ENCODE data around the gene PCDHGA1.

Gene PCDHGA1

DNA sequence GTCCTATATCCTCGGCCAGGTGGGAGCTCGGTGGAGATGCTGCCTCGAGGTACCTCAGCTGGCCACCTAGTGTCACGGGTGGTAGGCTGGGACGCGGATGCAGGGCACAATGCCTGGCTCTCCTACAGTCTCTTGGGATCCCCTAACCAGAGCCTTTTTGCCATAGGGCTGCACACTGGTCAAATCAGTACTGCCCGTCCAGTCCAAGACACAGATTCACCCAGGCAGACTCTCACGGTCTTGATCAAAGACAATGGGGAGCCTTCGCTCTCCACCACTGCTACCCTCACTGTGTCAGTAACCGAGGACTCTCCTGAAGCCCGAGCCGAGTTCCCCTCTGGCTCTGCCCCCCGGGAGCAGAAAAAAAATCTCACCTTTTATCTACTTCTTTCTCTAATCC is 147.5 kb downstream of the PCDHGA1 start:
- DNase-seq (ENCODE audit: insufficient read length, low spot score) (no peak), FAIRE-seq (no peak)
- TF ChIP-seq, protein P1, sequence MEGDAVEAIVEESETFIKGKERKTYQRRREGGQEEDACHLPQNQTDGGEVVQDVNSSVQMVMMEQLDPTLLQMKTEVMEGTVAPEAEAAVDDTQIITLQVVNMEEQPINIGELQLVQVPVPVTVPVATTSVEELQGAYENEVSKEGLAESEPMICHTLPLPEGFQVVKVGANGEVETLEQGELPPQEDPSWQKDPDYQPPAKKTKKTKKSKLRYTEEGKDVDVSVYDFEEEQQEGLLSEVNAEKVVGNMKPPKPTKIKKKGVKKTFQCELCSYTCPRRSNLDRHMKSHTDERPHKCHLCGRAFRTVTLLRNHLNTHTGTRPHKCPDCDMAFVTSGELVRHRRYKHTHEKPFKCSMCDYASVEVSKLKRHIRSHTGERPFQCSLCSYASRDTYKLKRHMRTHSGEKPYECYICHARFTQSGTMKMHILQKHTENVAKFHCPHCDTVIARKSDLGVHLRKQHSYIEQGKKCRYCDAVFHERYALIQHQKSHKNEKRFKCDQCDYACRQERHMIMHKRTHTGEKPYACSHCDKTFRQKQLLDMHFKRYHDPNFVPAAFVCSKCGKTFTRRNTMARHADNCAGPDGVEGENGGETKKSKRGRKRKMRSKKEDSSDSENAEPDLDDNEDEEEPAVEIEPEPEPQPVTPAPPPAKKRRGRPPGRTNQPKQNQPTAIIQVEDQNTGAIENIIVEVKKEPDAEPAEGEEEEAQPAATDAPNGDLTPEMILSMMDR (IDR thresholded peaks at IDR 0.05; ENCODE audit: insufficient read depth, missing control alignments), result no peak

DNA sequence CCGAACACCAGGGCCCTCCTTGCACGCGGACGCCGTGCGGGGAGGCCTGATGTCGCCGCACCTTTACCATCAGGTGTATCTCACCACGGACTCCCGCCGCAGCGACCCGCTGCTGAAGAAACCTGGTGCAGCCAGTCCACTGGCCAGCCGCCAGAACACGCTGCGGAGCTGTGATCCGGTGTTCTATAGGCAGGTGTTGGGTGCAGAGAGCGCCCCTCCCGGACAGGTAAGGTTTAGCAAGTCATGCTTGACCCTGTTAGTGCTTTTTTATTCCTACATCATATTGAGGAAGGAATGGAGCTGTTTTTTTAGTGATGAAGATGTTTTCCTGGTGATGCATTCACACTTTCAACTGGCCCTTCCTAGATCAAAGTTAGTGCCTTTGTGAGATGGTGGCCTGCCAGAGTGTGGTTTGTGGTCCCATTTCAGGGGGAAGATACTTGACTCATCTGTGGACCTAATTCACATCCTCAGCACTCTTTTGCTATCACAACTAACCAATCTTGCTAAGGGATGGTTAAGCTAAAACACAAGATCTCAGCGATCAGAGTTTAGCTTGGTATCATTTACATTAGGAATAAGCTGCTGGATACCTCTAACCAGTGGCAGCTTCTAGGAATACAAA is 148.1 kb downstream of the PCDHGA1 start:
- TF ChIP-seq, protein P1 (IDR thresholded peaks at IDR 0.05; ENCODE audit: insufficient read depth, missing control alignments), result no peak
- FAIRE-seq (no peak), DNase-seq (ENCODE audit: insufficient read length, low spot score) (no peak)

DNA sequence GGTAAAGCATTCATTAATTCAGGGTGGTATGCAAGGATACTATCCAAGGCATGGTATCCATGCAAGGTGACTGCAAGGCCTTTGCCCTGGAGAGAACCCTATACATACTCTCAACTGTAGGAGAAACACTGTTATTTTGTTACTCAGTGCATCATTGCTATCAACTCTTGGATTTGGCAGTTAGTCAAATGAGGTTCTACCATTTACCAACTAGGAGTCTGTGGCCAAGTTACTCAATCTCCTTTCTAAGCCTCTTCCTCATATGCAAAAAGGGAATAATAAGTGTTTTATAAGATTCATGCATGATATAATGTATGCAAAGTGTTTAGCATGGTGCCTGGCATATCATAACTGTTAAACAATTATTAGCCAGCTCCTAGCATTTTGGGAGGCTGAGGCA is 149.5 kb downstream of the PCDHGA1 start:
- DNase-seq (ENCODE audit: insufficient read length, low spot score), result no peak
- TF ChIP-seq, protein P1 (IDR thresholded peaks at IDR 0.05; ENCODE audit: insufficient read depth, missing control alignments), result no peak

DNA sequence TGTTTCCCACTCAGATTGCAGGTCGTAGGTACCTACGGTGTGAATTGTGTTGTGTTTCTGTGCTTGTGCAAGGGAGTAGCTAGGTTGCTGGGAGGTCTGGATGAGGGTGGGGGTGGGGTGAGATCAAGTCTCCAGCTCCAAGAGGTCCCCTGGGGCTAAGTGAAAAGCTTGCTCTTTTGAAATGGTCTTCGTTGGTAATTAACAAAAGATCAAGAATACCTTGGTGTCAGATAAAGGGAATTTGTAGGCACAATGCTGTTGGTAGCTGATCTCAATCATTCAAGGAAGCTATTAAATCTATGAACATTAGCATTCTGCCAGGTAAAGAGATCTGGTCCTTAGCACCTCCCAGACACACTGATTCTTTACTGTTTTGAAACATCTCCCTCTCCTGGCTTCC is 153.6 kb downstream of the PCDHGA1 start:
- FAIRE-seq (no peak), DNase-seq (ENCODE audit: insufficient read length, low spot score) (no peak)

More for the DNA sequence above, 149.5 kb downstream of the PCDHGA1 start:
- no peak for FAIRE-seq

DNA sequence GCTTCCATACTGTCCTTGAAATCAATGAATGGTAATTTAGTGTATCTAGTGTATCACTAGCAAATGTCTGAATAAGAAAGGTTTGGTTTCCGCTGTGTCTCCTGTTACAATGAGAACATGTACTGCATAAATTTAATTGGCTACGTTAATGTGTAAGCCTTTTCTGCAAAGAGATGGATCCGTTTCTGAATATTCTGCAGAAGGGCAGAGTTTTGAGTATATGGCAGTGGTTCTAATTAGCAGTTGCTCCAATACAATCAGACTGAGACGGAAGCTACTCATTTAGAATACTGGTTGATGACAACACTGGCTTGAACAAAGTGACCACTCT is 154.0 kb downstream of the PCDHGA1 start:
- DNase-seq (ENCODE audit: insufficient read length, low spot score), result no peak
- TF ChIP-seq, protein P1 (IDR thresholded peaks at IDR 0.05; ENCODE audit: insufficient read depth, missing control alignments), result no peak
- no peak for FAIRE-seq

More for the DNA sequence above, 153.6 kb downstream of the PCDHGA1 start:
- TF ChIP-seq, protein P1 (IDR thresholded peaks at IDR 0.05; ENCODE audit: insufficient read depth, missing control alignments), result no peak

DNA sequence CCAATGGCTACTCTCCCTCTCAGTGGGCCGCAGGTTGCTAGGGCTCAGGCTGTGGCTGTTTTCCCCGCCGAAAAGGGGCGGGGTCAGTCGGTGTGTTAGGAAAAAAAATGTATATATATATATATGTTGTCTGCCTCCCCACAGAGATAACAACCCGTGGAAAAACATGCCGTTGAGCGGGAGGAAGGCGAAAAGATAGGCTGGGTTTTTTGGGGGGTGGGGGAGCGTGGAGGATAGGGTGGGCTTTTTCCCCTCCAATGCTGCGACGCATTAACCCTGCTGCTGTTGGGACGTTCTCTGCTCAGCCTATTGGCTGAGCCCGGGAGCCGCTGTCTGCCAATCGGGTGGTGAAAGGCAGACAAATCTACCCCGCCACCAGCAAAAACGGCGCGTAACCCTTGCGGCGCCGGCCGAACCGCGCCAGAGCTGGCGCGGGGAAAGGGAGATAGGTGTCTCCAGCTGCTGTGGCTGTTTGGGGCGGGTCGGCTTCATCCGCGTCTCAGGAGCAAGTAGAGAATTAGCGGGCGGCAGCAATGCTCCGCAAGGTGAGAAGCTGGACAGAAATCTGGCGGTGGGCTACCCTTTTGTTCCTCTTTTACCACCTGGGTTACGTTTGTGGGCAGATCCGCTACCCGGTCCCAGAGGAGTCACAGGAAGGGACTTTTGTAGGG is 154.5 kb downstream of the PCDHGA1 start, which contains the start of gene PCDHGC4:
Gene PCDHGC4 (plus strand): TSS at position 390 of the 671 bp plus-strand sequence. CDS start 144 bp downstream, at position 534.
- TF ChIP-seq, protein P1 (IDR thresholded peaks at IDR 0.05; ENCODE audit: insufficient read depth, missing control alignments), result no peak
- no peak for FAIRE-seq
- DNase-seq (ENCODE audit: insufficient read length, low spot score), result no peak

Data from D721Med (cell line).